CD1c-positive myeloid dendritic cell (primary cell): Measurements from ENCODE around the gene SLC1A2.

Experiments
- DNase-seq: peaks from one replicate; pipeline ENCODE4 v3.0.0-alpha.2; 2016; ENCODE audit errors: extremely low spot score

The SLC1A2 gene

GRCh38 chr11:35376118-35376510, 43.2 kb downstream of the SLC1A2 start:
- no peak for DNase-seq

- no peak for DNase-seq
These were observed 43.8 kb downstream of the SLC1A2 start for GRCh38 chr11:35375332-35376117.

- no peak for DNase-seq
These were observed 45.9 kb downstream of the SLC1A2 start for GRCh38 chr11:35373284-35373933.

GRCh38 chr11:35372565-35373283, 46.6 kb downstream of the SLC1A2 start:
- no peak for DNase-seq

- DNase-seq, result no peak
These were observed 51.9 kb downstream of the SLC1A2 start for GRCh38 chr11:35367491-35367890.

- DNase-seq, result peak; percentile 17
These were observed 52.6 kb downstream of the SLC1A2 start for GRCh38 chr11:35366798-35367197.

- peak; percentile 45 for DNase-seq
These were observed 53.4 kb downstream of the SLC1A2 start for GRCh38 chr11:35365961-35366360.

- DNase-seq, result no peak
These were observed 54.0 kb downstream of the SLC1A2 start for GRCh38 chr11:35365395-35365794.

- DNase-seq, result no peak
These were observed 55.2 kb downstream of the SLC1A2 start for GRCh38 chr11:35363854-35364780.

- no peak for DNase-seq
These were observed 56.0 kb downstream of the SLC1A2 start for GRCh38 chr11:35363246-35363801.

- no peak for DNase-seq
These were observed 56.8 kb downstream of the SLC1A2 start for GRCh38 chr11:35362521-35362980.

- no peak for DNase-seq
These were observed 59.3 kb downstream of the SLC1A2 start for GRCh38 chr11:35360055-35360530.

- no peak for DNase-seq
These were observed 59.9 kb downstream of the SLC1A2 start for GRCh38 chr11:35359321-35360054.

- DNase-seq, result no peak
These were observed 61.0 kb downstream of the SLC1A2 start for GRCh38 chr11:35358391-35358790.

- DNase-seq, result no peak
These were observed 61.4 kb downstream of the SLC1A2 start for GRCh38 chr11:35357923-35358322.

GRCh38 chr11:35355102-35355749, 64.1 kb downstream of the SLC1A2 start:
- DNase-seq, result no peak

- DNase-seq, result no peak
These were observed 64.7 kb downstream of the SLC1A2 start for GRCh38 chr11:35354644-35355043.

GRCh38 chr11:35352077-35352888, 67.1 kb downstream of the SLC1A2 start:
- no peak for DNase-seq

GRCh38 chr11:35349897-35350296, 69.5 kb downstream of the SLC1A2 start:
- DNase-seq, result no peak
